ENCODE results near the gene NDUFS4. TPM values are rescaled to one million over a fixed set of nuclear protein-coding genes. Genes with fewer than 3 reads are reported as not detected.

The NDUFS4 gene
- 107 TPM for total RNA-seq

DNA sequence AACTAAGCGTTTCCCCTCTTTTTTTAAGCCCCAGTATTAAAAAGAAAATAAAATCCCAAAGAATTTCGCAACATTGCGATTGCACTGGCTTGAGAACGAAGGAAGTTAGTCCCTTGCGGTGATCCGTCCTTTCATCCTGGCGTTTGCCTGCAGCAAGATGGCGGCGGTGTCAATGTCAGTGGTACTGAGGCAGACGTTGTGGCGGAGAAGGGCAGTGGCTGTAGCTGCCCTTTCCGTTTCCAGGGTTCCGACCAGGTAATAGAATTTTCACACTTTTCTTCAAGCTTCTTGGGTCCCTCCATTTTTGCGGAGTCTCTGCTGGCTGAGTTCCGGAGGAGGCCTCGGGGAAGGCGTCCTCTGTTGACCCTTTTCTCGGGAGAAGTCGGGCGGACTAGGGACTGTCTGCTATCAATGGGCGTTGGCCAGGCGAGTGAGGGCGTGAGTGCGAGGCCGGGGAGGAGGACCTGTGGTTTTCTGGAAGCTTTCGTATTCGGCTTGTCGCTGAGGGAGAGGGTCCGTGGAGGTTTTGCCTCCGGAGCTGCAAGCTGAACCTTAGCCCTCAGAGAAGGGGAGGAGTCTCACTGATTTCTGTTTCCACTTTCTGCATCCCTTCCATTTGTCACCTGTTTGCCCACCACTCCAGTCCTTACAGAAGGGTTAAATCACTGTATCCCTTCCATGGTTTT is at the start of gene NDUFS4:
TSS of gene NDUFS4 (plus strand) at position 134 of the 686 bp plus-strand sequence. CDS start at position 158, 24 bp downstream.

Other genes starting within 250 kb of the NDUFS4 start
- gene FST, start 80.0 kb upstream of the NDUFS4 start, total RNA-seq: 11.4 TPM